SK-N-SH treated with all-trans-retinoic acid at 6 μM for 48 hours (cell line): ENCODE measurements around the gene MYCN.

ENCODE experiments used
- ATAC-seq: fragments of 200-7000 bp; cut with Tn5 transposase; 3 replicates; pipeline ENCODE4 v1.9.1; 2020; ENCODE audit warnings: mild to moderate bottlenecking, moderate library complexity
- ARNTL ChIP-seq: fragments of 450-650 bp; formaldehyde crosslinking; IDR thresholded peaks from 2 replicates; pipeline ENCODE4 v1.5.0; 2020; ENCODE audit warnings: low read depth, mild to moderate bottlenecking, moderate library complexity, borderline replicate concordance
- BACH2 ChIP-seq: fragments of 250-450 bp; sonication (Bioruptor Pico); IDR thresholded peaks from 2 replicates; pipeline ENCODE4 v1.9.0; 2021; ENCODE audit warnings: mild to moderate bottlenecking, borderline replicate concordance
- CSDC2 ChIP-seq: fragments of 250-450 bp; sonication (Bioruptor Pico); IDR thresholded peaks from 2 replicates; pipeline ENCODE4 v1.5.0; 2020; ENCODE audit warnings: mild to moderate bottlenecking, moderate library complexity
- ESRRG ChIP-seq: fragments of 250-450 bp; sonication (Bioruptor Pico); IDR thresholded peaks from 2 replicates; pipeline ENCODE4 v1.6.1; 2021; ENCODE audit warnings: mild to moderate bottlenecking
- GLIS3 ChIP-seq: fragments of 250-450 bp; sonication (Bioruptor Pico); IDR thresholded peaks from 2 replicates; pipeline ENCODE4 v1.5.0; 2020; ENCODE audit warnings: mild to moderate bottlenecking, moderate library complexity
- ISL1 ChIP-seq: fragments of 250-450 bp; sonication (Bioruptor Pico); IDR thresholded peaks from 2 replicates; pipeline ENCODE4 v2.1.2; 2022; ENCODE audit warnings: mild to moderate bottlenecking, moderate library complexity
- OSR1 ChIP-seq: fragments of 250-450 bp; sonication (Bioruptor Pico); IDR thresholded peaks from 2 replicates; pipeline ENCODE4 v1.8.0; 2022; ENCODE audit warnings: moderate library complexity, mild to moderate bottlenecking, inconsistent platforms
- PATZ1 ChIP-seq: fragments of 250-450 bp; sonication (Bioruptor Pico); IDR thresholded peaks from 2 replicates; pipeline ENCODE4 v1.8.0; 2020; ENCODE audit warnings: mild to moderate bottlenecking, moderate library complexity, borderline replicate concordance
- PPARA ChIP-seq: fragments of 250-450 bp; sonication (Bioruptor Pico); IDR thresholded peaks from 2 replicates; pipeline ENCODE4 v1.5.0; 2020; ENCODE audit warnings: mild to moderate bottlenecking, borderline replicate concordance
- RARB ChIP-seq: fragments of 250-450 bp; sonication (Bioruptor Pico); IDR thresholded peaks from 2 replicates; pipeline ENCODE4 v1.8.0; 2021; ENCODE audit warnings: mild to moderate bottlenecking, moderate library complexity
- SNAI2 ChIP-seq: fragments of 250-450 bp; sonication (Bioruptor Pico); IDR thresholded peaks from 2 replicates; pipeline ENCODE4 v1.5.0; 2020; ENCODE audit warnings: mild to moderate bottlenecking, moderate library complexity
- TCF4 ChIP-seq: fragments of 250-450 bp; sonication (Bioruptor Pico); IDR thresholded peaks from 2 replicates; pipeline ENCODE4 v1.8.0; 2021; ENCODE audit warnings: mild to moderate bottlenecking, moderate library complexity, borderline replicate concordance
- TOX ChIP-seq: fragments of 250-450 bp; sonication (Bioruptor Pico); IDR thresholded peaks from 2 replicates; pipeline ENCODE4 v1.8.0; 2021; ENCODE audit warnings: mild to moderate bottlenecking, moderate library complexity, borderline replicate concordance
- TSHZ2 ChIP-seq: fragments of 250-450 bp; sonication (Bioruptor Pico); IDR thresholded peaks from 2 replicates; pipeline ENCODE4 v1.5.0; 2020; ENCODE audit warnings: mild to moderate bottlenecking, moderate library complexity
- ZC3H10 ChIP-seq: fragments of 250-450 bp; sonication (Bioruptor Pico); IDR thresholded peaks from 2 replicates; pipeline ENCODE4 v1.5.1; 2021; ENCODE audit warnings: mild to moderate bottlenecking, moderate library complexity
- ZFP3 ChIP-seq: fragments of 250-450 bp; sonication (Bioruptor Pico); IDR thresholded peaks from 2 replicates; pipeline ENCODE4 v1.5.0; 2020; ENCODE audit warnings: mild to moderate bottlenecking, moderate library complexity
- ZFP30 ChIP-seq: fragments of 450-650 bp; formaldehyde crosslinking; IDR thresholded peaks from 2 replicates; pipeline ENCODE4 v1.5.0; 2022; ENCODE audit warnings: mild to moderate bottlenecking, moderate library complexity
- ZNF565 ChIP-seq: fragments of 450-650 bp; formaldehyde crosslinking; conservative IDR thresholded peaks from 2 replicates; pipeline ENCODE4 v1.5.0; 2020; ENCODE audit warnings: low read depth, mild to moderate bottlenecking, moderate library complexity
- ZNF70 ChIP-seq: fragments of 450-650 bp; formaldehyde crosslinking; IDR thresholded peaks from 2 replicates; pipeline ENCODE4 v1.5.0; 2020; ENCODE audit warnings: mild to moderate bottlenecking, moderate library complexity
- ZNF8 ChIP-seq: fragments of 450-650 bp; formaldehyde crosslinking; IDR thresholded peaks from 2 replicates; pipeline ENCODE4 v1.5.0; 2020; ENCODE audit warnings: mild to moderate bottlenecking, moderate library complexity
- TF ChIP-seq, protein P1 (sequence below): fragments of 250-450 bp; sonication (Bioruptor Pico); IDR thresholded peaks from 2 replicates; pipeline ENCODE4 v1.5.1; 2021; ENCODE audit warnings: mild to moderate bottlenecking, moderate library complexity

The MYCN gene

DNA sequence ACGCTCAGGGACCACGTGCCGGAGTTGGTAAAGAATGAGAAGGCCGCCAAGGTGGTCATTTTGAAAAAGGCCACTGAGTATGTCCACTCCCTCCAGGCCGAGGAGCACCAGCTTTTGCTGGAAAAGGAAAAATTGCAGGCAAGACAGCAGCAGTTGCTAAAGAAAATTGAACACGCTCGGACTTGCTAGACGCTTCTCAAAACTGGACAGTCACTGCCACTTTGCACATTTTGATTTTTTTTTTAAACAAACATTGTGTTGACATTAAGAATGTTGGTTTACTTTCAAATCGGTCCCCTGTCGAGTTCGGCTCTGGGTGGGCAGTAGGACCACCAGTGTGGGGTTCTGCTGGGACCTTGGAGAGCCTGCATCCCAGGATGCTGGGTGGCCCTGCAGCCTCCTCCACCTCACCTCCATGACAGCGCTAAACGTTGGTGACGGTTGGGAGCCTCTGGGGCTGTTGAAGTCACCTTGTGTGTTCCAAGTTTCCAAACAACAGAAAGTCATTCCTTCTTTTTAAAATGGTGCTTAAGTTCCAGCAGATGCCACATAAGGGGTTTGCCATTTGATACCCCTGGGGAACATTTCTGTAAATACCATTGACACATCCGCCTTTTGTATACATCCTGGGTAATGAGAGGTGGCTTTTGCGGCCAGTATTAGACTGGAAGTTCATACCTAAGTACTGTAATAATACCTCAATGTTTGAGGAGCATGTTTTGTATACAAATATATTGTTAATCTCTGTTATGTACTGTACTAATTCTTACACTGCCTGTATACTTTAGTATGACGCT is 5.8 kb downstream of the MYCN start:
- TF ChIP-seq ZFP30 (CRISPR knock-in tag) (no peak), ISL1 (no peak), ESRRG (CRISPR knock-in tag) (no peak), OSR1 (no peak), ZC3H10 (CRISPR knock-in tag) (no peak), CSDC2 (no peak), PATZ1 (no peak), ZNF565 (CRISPR knock-in tag) (no peak), PPARA (CRISPR knock-in tag) (no peak), ZNF8 (CRISPR knock-in tag) (no peak), TSHZ2 (CRISPR knock-in tag) (no peak)
- TF ChIP-seq, all 23 proteins: peak for 0
- ATAC-seq = no peak

GRCh38 chr2:15946983-15947382 is 6.6 kb downstream of the MYCN start:
- no peak for ATAC-seq
- TF ChIP-seq ISL1 (peak; percentile 28; the same call in 1 of the 2 replicates), SNAI2 (CRISPR knock-in tag) (no peak), RARB (CRISPR knock-in tag) (no peak)

DNA sequence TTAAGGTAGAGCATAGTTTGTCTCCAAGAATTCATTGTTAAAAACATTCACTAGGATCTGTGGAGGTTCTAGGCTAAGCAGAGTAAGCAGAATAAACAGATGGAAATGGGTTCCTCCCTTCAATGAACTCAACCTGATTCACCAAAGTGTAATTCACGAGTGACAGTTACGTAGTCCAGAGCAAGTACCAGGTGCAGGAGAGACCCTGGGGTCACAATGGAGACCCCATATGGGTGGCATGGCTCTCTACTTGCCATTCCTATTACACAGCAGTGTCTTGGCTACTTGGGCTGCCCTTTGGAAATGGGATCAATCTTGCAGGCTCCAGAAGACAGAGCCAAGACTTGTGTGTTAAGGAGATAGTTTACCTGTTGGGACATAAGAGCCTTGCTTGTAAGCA is 7.1 kb downstream of the MYCN start:
- no peak for ATAC-seq
- TF ChIP-seq ESRRG (CRISPR knock-in tag) = no peak
- no peak for TF ChIP-seq TOX
- no peak for TF ChIP-seq TSHZ2 (CRISPR knock-in tag)
- TF ChIP-seq CSDC2 = no peak
- no peak for TF ChIP-seq ZNF8 (CRISPR knock-in tag)
- TF ChIP-seq SNAI2 (CRISPR knock-in tag) = no peak
- TF ChIP-seq ZNF70 (CRISPR knock-in tag) = no peak
- TF ChIP-seq ZFP3 (CRISPR knock-in tag) = no peak
- no peak for TF ChIP-seq BACH2 (CRISPR knock-in tag)
- no peak for TF ChIP-seq PATZ1
- TF ChIP-seq ARNTL (CRISPR knock-in tag) = no peak
- TF ChIP-seq TCF4 = no peak
- no peak for TF ChIP-seq GLIS3 (CRISPR knock-in tag)
- TF ChIP-seq, protein P1, sequence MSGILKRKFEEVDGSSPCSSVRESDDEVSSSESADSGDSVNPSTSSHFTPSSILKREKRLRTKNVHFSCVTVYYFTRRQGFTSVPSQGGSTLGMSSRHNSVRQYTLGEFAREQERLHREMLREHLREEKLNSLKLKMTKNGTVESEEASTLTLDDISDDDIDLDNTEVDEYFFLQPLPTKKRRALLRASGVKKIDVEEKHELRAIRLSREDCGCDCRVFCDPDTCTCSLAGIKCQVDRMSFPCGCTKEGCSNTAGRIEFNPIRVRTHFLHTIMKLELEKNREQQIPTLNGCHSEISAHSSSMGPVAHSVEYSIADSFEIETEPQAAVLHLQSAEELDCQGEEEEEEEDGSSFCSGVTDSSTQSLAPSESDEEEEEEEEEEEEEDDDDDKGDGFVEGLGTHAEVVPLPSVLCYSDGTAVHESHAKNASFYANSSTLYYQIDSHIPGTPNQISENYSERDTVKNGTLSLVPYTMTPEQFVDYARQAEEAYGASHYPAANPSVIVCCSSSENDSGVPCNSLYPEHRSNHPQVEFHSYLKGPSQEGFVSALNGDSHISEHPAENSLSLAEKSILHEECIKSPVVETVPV (CRISPR knock-in tag) = no peak
